Measurements from ENCODE around the gene SV2C.

Gene SV2C

GRCh38 chr5:76083555-76084495 is 642 bp downstream of the SV2C start:
- Histone ChIP-seq H3K9me3 (replicated peaks; ENCODE audit: insufficient read depth, low read length) (no peaks in the 10 kb centered on the region), H3K36me3 (replicated peaks; ENCODE audit: insufficient read depth, low read length) (no peaks in the 10 kb centered on the region), H3K4me2 (ENCODE audit: low read depth, low read length) (peak overlapping the region; percentile 97), H3K27ac (ENCODE audit: low read length) (peak overlapping the region; percentile 88), H4K20me1 (ENCODE audit: insufficient read depth, low read length) (no peaks in the 10 kb centered on the region), H3K79me2 (ENCODE audit: low read length) (peaks cover 25% of the 10 kb centered on the region), H3F3A (ENCODE audit: insufficient read depth, low read length) (peaks cover 16% of the 10 kb centered on the region), H3K9ac (ENCODE audit: low read length) (peak overlapping the region; percentile 89), H2AFZ (ENCODE audit: low read length) (peak overlapping the region; percentile 93), H3K4me1 (ENCODE audit: low read length) (peaks cover 4% of the 10 kb centered on the region; the same call in 1 of the 2 replicates), H3K27me3 (replicated peaks; ENCODE audit: insufficient read depth, low read length) (no peaks in the 10 kb centered on the region), H3K4me3 (ENCODE audit: low read length) (peak overlapping the region; percentile 72), H3K9me2 (replicated peaks; ENCODE audit: insufficient read depth, low read length) (no peaks in the 10 kb centered on the region)
- no peak for TF ChIP-seq EZH2 (optimal IDR thresholded peaks at IDR 0.05; ENCODE audit: low read depth, low read length)
- TF ChIP-seq CTCF (IDR thresholded peaks at IDR 0.05; ENCODE audit: low read length): no peak
- TF ChIP-seq EZH2phosphoT487 (IDR thresholded peaks at IDR 0.05; ENCODE audit: low read length): no peak
- DNase-seq: peak; percentile 65

- DNase-seq: peak; percentile 83
- H3K4me2 ChIP-seq (ENCODE audit: low read depth, low read length): peak overlapping the region; percentile 97
- no peaks in the 10 kb centered on the region for H4K20me1 ChIP-seq (ENCODE audit: insufficient read depth, low read length)
- peaks cover 4% of the 10 kb centered on the region; the same call in 1 of the 2 replicates for H3K4me1 ChIP-seq (ENCODE audit: low read length)
- H3K9me2 ChIP-seq (replicated peaks; ENCODE audit: insufficient read depth, low read length): no peaks in the 10 kb centered on the region
- H3K4me3 ChIP-seq (ENCODE audit: low read length): peak overlapping the region; percentile 72
- H3K27me3 ChIP-seq (replicated peaks; ENCODE audit: insufficient read depth, low read length): no peaks in the 10 kb centered on the region
- H3K36me3 ChIP-seq (replicated peaks; ENCODE audit: insufficient read depth, low read length): no peaks in the 10 kb centered on the region
- no peaks in the 10 kb centered on the region for H3K9me3 ChIP-seq (replicated peaks; ENCODE audit: insufficient read depth, low read length)
- peak overlapping the region; percentile 93 for H2AFZ ChIP-seq (ENCODE audit: low read length)
- H3F3A ChIP-seq (ENCODE audit: insufficient read depth, low read length): peaks cover 16% of the 10 kb centered on the region
- peak overlapping the region; percentile 89 for H3K9ac ChIP-seq (ENCODE audit: low read length)
- H3K27ac ChIP-seq (ENCODE audit: low read length): peak overlapping the region; percentile 88
- TF ChIP-seq EZH2 (optimal IDR thresholded peaks at IDR 0.05; ENCODE audit: low read depth, low read length): no peak
- no peak for TF ChIP-seq EZH2phosphoT487 (IDR thresholded peaks at IDR 0.05; ENCODE audit: low read length)
- TF ChIP-seq CTCF (IDR thresholded peaks at IDR 0.05; ENCODE audit: low read length): no peak
- peaks cover 27% of the 10 kb centered on the region for H3K79me2 ChIP-seq (ENCODE audit: low read length)
These were observed 1.5 kb downstream of the SV2C start for GRCh38 chr5:76084496-76085242.

GRCh38 chr5:76085243-76085579 is 2.0 kb downstream of the SV2C start:
- Histone ChIP-seq H3K27ac (ENCODE audit: low read length) (no peak overlapping the region), H3K4me2 (ENCODE audit: low read depth, low read length) (peak overlapping the region; percentile 77), H3K27me3 (replicated peaks; ENCODE audit: insufficient read depth, low read length) (no peaks in the 10 kb centered on the region), H2AFZ (ENCODE audit: low read length) (no peak overlapping the region), H3K9me3 (replicated peaks; ENCODE audit: insufficient read depth, low read length) (no peaks in the 10 kb centered on the region), H3K4me1 (ENCODE audit: low read length) (peaks cover 4% of the 10 kb centered on the region; the same call in 1 of the 2 replicates), H3K4me3 (ENCODE audit: low read length) (peak overlapping the region; percentile 60), H3K9me2 (replicated peaks; ENCODE audit: insufficient read depth, low read length) (no peaks in the 10 kb centered on the region), H3K36me3 (replicated peaks; ENCODE audit: insufficient read depth, low read length) (no peaks in the 10 kb centered on the region), H4K20me1 (ENCODE audit: insufficient read depth, low read length) (no peaks in the 10 kb centered on the region), H3K9ac (ENCODE audit: low read length) (peak overlapping the region; percentile 40; the same call in 1 of the 2 replicates), H3F3A (ENCODE audit: insufficient read depth, low read length) (peaks cover 16% of the 10 kb centered on the region), H3K79me2 (ENCODE audit: low read length) (peaks cover 33% of the 10 kb centered on the region)
- TF ChIP-seq EZH2 (optimal IDR thresholded peaks at IDR 0.05; ENCODE audit: low read depth, low read length) (no peak), EZH2phosphoT487 (IDR thresholded peaks at IDR 0.05; ENCODE audit: low read length) (no peak), CTCF (IDR thresholded peaks at IDR 0.05; ENCODE audit: low read length) (no peak)
- DNase-seq: no peak
